PC-9 (cell line): ENCODE data around the gene SLC23A1.

Source experiments
- CTCF ChIP-seq: fragments of 200-600 bp; sonication (generic); conservative IDR thresholded peaks from 2 replicates; pipeline ENCODE4 v1.6.1; 2017; ENCODE audit warnings: mixed run types, antibody characterized with exemption, mild to moderate bottlenecking, moderate library complexity
- EZH2 ChIP-seq: fragments of 200-600 bp; sonication (generic); IDR thresholded peaks from 2 replicates; pipeline ENCODE4 v1.8.0; 2017; ENCODE audit warnings: antibody characterized with exemption, low read depth

- TF ChIP-seq EZH2, result no peak
- TF ChIP-seq CTCF, result no peak
Observed at GRCh38 chr5:139394123-139394653, 11.1 kb upstream of the SLC23A1 start.
